GM21360 (cell line): ENCODE measurements around the gene OSBPL5.

Source experiments
- ATAC-seq: cut with Tn5 transposase; IDR thresholded peaks from one replicate; pipeline ENCODE4 v1.9.1; 2021; ENCODE audit warnings: mild to moderate bottlenecking, moderate library complexity; ENCODE audit not compliant: unreplicated experiment

Gene OSBPL5

DNA sequence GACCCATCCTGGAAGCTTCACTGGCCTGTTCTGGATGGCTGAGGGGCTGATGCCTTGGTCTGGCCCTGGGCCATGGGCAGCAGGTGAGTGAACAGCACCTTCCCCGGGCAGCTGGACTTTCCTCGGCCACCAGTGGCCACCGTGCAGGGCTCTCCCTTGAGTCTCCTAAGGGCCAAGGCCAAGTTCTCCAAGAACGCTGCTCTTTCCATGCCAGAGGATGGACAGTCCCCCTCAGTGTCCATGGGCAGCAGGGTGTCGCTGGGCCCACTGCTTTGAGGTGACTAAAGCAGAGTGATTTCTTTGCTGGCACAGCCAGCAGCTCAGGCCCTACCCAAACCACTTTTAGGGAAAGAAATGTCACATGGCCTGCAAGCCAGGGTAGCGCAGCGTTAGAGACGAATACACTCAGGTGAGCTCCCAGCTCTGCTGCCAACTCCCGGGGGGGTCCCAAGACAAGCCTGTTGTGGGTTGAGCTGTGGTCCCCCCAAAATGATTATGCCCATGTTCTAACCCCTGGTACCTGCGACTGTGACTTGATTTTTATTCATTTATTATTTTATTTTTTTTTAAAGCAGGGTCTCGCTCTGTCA lies 104.6 kb downstream of the OSBPL5 start:
- ATAC-seq = no peak

DNA sequence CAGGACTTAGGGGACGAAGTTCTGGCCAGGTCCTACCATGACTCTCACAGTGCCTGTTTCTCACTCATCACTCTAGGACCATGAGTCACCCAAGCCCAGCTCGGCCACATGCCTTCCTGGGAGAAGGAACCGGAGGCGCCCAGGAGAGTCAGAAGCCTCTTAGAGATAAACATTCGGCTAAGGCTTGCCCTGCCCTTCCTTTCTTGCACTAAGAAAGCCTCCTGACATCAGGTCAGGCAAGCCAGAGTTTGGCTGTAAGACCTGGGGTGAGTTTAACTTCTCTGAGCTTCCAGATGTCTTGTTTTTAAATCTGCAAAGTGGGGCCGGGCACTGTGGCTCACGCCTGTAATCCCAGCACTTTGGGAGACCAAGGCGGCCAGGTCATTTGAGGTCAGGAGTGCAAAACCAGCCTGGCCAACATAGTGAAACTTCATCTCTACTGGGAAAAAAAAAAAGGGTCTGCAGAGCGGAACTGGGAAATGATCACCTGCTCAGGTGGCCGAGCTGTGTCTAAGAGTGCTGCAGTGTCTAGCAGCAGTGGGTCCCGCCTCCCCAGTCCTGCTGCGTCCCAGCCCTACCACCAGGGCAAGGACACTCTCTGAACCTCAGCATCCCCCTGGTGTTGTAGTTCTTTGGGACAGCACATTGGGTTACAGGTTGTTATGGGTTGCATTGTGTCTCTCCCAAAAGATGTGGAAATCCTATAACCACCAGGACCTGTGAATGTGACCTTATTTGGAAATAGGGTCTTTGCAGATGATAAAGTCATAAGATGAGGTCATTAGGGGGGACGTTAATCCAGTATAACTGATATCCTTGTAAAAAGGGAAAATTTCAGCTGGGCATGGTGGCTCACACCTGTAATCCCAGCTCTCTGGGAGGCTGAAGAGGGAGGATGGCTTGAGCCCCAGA lies 106.1 kb downstream of the OSBPL5 start:
- no peak for ATAC-seq

DNA sequence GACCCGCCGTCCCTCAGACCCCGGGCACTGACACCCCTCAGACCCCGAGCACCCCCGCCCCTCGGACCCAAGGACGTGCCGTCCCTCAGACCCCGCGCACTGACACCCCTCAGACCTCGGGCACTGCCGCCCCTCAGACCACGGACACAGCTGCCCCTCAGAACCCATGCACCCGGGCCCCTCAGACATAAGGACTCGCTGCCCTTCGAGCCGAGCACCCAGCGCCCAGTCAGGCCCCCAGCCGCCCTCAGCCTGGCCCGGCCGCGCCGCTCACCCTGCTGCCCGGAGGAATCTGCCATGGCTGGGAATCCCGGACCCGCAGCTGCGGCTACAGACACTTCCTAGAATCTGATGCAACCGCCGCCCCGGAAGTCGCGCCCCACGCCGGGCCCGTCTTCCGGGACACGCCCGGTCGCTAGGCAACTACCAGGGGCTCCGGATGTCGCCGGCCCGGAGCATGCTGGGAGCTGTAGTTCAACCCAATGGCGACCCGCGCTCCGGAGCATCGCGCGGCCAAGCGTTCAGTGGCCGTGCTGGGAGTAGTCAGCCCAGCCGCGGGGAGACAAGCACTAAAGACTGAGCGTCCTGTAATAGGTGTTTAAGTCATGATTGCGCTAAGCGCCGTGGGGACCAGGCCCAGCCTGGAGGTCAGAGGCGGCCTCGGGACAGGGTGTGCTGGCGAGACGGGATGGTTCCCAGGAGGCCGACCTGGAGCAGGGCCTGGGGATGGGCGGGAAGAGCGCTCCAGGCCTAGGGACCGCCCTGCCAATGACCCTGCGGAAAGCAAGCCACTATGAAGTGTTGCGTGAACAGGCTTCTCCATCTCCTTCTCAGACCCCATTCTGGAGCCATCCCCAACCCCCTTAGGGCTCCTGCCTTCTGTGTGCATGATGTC lies 107.8 kb downstream of the OSBPL5 start, which contains the start of gene CARS1:
Gene CARS1 (minus strand): TSS at position 355 of the 895 bp plus-strand sequence. CDS start 56 bp downstream, at position 299.
- ATAC-seq = peak; percentile 96

DNA sequence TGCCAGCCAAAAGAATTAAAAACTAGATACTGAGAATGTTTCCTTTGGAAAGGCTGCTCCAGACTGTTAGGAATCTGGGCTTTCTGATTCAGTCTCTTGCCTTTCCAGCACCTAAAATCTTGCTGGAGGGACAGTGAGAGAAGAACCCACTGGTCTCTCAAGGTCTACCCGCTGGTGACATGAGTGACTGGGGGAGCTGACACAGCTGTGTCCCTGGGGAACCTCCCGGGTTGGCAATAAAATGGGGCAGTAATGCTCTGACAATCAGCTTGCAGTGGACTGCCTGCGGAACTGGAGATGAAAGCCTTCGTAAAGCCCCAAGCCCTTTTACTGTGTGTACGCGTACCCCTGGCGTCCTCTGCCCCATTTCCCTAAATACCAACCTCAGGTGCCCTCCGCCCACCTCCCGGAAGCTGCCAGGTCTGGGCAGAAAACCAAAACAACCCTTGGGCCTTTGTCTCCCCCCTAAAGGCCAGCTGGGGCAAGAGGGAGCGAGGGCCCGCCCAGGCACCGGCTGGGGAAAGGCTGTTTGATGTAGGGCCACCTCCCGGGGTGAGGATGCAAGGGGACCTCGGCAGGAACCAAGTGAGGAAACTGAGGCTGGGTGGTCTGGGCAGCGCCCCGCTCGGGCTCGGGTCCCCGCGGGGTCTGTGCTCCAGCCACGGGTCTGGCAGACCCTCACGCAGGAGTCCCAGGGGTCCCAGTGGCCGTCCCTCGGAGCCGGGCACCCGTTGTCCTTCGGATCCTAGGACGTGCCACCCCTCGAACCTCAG lies 108.6 kb downstream of the OSBPL5 start:
- peak; percentile 17 for ATAC-seq

DNA sequence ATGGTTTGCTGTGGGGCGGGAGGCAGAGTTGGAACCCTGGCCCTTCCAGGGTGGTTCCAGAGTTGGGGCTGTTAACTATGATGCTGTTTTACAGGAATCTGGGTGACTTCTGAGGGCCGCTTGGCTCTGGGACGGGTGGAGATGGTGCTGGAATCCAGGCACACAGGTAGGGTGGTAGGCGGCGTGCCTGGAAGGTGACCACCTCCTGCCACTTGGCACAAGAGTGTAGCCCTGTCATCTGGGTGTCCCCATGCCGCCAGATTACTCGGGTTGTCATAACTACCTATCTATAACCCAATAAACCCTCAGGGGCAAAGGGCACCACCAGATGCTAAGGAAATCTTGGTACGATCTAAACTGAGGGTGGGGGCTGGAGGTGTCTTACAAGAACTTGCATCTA lies 109.2 kb downstream of the OSBPL5 start:
- ATAC-seq = no peak

DNA sequence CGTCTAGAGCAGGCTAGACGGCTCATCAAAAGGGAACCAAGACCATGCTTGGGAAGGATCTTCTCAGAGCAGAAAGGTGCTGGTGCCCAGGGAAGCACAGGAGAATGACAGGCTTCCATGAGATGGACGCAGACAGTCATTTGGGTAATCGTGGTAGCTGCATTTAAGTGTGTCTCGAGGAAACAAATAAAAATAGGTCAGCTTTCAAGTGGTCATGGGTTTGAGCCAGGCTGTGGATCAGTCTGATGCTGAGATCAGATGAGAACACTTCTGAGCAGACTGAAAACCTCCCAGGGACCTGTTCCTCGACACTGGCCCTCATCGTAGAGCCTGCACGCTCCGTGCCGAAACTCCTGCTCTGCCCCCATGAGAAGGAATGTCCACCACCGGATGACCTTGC lies 112.5 kb downstream of the OSBPL5 start:
- ATAC-seq = no peak

DNA sequence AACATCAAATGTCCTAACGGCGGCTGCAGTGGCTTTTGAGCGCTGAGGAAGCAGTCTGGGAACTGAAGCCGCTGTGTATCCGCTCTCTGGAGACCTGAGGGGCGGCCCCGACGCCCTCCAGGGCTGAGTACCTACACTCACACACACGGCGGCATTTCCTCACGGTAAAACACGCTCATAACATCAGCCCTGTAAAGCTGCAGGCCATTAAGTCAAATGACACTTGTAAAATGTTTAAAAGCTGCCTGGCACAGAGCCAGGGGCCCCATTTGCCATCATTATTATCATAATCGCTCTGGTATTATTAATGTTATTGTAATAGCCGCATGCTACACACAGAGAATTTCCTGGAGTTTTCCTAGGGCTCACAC lies 113.0 kb downstream of the OSBPL5 start:
- ATAC-seq = no peak

DNA sequence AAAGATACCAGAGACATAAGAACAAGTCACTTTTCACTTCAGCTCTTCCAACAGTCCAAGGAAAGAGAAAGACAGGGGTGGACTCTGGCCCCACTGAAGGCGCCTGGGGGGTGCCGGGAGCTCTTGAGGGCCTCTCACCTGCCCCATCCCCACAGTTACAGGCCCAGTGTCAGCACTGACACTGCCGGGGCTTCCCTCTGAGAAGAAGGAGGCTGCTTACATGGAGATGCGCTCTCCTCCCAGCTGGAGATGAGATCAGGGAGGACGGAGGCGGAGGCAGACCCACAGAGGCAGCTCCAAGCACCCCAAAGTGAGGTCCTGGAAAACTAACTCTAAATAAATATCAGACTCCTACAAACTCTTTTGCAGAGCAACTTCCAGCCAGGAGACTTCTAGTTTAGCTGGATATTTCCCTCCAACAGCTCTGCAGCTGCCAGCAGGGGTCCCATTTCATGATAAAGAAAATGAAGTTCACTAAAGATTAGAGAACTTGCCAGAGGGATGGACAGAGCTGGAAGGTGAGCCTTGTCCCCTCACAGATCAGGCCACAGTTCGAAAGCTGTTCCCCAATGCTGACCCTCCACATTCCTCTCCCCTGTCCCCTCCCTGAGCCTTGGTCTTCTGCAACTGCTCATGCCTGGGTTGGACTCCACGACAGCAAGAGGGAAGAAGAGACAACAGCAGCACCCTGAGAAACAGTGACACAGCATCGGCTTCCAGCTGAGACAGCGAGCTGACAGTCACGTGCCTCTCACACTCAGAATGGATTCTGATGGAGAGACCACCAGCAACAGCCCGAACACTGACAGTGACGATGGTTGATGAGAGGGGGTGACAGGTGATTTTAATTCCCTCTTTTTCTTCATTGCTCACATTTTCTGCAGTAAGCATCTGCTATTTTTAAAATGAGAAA lies 113.7 kb downstream of the OSBPL5 start:
- no peak for ATAC-seq

DNA sequence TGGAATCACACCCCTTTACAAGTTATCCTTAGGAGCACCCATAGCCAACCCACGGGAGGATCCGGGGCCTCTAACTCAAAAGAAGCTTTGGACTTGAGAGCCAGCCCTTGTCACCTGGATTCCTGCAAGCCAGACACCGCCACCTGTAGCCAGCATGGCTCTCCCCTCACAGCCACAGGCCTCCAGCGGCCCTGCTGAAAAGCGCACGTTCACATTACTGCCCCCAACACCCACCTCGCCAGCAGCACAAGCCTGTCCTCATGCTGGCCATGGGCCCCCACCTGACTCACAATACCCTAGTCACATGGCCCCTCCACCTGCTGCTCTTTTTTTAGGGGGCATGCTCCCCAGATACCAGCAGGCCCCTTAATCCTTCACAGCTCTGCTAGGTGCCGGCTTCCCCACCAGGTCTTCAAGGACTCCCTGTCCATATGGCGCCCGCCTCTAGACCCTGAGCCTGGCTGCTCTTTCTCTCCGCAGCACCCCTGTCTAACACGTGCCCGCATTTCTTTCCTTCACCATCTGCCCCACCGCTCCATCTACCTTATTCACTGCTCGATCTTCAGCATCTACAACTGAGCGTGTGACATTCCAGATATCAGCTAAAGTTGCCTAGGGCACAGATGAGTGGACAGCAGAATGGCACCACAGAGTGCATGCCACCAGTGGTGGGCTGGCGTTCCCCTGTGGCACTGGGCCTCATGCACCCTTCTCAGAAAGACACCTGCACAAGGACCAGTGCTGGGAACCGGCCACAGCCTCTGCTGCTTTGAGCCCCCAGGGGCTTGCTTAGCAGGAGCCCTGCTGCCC lies 114.5 kb downstream of the OSBPL5 start:
- no peak for ATAC-seq

DNA sequence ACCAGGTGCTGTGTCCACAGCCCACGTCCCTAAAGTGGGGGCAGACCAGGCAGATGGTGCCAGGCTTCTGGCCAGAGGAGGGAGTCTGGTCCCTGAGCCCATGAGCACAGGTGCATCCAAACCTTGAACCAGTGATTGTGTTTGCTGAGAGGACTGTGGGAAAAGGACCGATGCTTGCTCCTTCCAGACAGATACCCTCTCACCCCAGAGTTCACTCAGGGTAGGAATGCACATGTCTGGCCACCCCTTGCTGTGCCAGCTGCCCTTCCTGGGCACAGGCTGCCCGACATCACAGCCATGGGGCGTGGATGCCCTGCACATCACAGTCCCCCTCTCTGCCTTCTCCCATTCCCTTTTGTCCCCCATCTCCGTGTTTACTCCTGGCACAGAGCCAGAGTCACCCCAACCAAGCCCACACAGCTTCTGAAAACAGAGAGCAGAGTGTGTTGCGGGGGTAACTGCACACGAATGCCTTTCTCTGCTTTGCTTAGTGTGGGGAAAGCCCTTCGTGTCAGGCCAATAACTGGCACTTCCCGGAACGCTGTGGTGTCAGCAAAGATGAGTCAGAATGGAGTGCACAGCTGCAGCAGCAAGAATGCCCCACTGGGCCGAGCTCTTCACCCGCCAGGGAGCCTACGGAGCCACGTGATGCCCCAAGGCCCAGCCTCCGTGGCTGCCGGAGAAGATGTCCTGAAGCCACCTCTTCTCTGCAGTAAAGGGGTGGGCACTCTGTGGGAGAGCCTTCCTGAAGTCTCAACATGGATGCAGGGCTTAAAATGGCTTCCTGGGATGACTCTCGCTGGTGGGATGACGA lies 115.5 kb downstream of the OSBPL5 start:
- ATAC-seq = peak; percentile 92

DNA sequence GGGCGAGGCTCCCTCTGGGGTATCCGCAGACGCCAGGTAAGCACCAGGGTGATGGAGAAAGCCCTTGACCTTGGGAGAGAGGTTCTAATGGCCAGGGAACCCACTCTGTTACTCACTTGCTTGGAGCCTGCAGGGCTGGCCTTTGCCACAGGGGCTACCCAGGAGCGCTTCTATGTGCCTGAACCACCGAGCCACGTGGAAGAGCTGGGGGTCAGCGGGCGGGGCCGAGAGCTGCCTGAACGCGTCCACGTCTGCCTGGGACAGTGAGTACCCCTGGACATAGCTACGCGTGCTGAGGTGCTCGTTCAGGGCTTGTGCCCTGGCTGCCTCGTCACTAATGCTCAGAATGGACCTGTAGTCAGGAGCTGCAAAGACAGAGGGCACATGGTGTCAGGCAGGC lies 117.5 kb downstream of the OSBPL5 start:
- no peak for ATAC-seq

DNA sequence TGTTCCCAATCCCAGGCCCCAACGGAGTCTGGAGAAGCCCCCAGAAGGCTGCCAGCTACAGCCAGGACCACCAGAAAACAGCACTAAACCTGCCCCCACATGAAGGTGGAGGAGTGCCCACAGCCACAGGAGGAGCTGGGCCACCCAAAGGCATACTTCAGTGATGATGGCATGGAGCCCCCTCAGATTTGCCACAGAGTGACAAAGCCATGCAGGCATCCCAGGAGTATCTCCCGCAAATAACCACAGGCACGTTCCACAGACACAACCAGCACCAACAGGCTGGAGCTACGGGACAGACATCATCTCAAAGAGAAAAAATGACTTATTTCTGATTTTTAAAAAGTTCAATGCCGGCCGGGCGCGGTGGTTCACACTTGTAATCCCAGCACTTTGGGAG lies 118.5 kb downstream of the OSBPL5 start:
- no peak for ATAC-seq

DNA sequence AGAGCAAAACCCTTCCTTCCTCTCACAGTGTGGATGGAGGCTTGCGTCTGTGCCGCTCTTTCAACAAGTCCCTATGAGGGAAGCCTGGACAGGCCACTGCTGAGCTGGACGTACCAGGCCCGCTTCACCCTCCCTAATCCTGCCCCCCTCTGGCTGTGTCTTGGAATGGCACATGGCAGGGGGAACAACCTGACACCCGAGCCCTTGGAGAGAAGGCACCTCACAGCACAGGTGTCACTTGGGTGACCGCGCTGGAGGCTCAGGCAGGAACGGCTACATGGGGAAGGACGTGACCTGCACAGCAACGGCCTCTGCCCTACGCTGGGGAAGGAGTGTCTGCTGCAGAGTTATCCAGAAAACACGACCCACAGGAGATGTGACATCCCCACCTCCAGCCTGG lies 118.9 kb downstream of the OSBPL5 start:
- ATAC-seq = no peak

DNA sequence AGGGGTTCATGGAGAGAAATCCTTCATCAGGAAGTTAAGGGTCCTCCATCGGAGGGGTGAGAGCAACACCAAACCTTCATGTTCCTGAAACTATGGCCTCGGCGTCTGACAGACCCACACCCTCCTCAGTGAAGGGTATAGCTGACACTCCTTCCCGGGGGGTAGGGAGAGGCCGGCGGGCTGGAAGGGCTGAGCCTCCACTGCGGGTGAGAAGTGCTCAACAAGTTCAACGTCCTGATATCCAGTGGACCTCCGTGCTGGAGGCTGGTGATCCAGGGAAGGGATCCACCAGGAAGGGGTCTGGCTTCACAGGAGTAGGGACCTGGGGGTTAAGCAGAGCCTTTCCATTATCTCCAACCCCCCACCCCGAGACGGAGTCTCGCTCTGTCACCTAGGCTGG lies 120.2 kb downstream of the OSBPL5 start:
- ATAC-seq = no peak

DNA sequence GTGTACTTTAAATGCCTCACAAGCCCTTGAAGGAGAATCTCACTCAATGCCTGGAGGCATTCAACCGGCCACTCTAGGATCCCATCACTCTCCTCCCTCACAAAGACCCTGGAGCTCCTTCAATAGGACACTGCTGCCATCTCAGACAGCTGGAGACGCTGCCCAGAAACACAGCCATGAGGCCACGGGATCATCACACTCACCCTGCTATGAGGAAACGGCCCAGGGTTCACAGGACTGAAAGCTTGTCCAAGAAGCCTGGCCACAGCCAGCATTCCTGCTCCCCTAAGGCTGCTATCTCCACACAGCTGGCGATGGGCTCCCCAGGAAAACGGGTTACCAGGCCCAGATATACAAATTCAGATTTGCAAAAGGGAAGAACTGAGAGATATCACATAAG lies 121.1 kb downstream of the OSBPL5 start:
- no peak for ATAC-seq

DNA sequence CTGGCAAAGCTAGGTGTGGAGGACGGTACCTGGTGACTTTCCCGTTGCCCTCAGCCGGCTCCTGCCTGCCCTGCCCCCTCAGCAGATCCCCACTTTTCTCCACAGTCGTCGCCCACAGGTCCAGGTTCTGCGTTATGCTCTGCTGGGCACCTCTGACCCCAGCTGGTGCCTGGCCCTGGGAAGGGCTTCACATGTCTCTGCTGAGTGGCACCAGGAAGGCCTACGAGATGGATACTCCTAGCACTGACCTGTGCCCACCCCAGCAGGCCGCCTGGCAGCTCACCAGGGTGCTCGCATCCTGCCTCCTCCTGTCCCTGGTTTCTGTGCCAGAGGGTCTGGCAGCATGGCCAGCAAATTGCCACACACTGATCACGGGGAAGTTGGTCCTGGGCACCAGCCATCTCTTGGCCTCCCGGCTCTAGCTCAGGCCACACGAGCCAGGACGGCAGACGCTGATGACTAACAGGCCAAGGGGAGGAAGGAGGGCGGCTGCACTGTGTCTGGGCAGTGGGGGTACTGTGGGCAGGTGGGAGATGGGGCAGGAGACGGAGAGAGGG lies 121.7 kb downstream of the OSBPL5 start:
- no peak for ATAC-seq

DNA sequence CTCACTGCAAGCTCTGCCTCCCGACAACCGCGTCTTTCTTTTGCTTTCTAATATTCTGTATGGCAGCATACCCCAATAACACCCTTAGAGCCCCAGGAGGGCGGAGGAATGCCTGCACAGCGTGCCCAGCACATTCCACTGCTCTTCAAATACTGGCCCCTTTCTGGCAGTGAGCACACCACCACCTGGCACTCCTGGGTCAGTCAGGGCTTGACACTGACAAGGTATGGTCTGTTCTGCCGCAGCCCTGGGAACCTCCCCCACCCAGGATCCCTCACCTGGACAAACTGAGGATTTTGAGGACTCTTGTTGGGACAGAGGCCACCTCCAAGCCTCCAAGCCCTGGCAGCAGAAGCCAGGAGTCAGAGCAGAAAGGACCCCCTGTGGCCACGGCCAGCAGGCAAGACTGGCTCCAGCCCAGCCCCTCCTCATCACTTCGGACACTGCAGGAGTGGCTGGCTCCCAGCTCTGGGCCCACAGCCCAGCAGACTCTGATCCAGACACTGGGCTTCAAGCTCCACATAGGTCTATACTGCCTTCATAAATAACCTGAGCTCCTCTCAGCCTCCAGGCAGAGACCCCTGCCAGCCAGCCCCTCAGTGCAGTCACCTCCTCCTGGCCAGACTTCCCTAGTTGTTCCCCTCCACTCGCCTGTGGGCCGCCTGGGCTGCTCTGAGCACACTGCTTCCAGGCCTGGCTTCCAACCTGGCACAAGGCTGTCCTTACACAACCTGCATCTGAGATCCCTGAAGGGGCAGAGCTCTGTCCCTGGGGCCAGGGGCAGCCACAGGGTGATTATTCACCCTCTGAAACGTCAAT lies 122.4 kb downstream of the OSBPL5 start:
- no peak for ATAC-seq
